Uterine smooth muscle cell (primary cell): ENCODE results near the gene PIK3AP1. TPM values are rescaled to one million over a fixed set of nuclear protein-coding genes. Genes with fewer than 3 reads are reported as not detected.

ENCODE experiments used
- total RNA-seq: library from RNA; depleted of rRNA; stranded (reverse); fragments of >200 nt; gene quantifications from 2 replicates; pipeline ENCODE4 v1.2.3, GENCODE V29; 2014

PIK3AP1 gene, protein sequence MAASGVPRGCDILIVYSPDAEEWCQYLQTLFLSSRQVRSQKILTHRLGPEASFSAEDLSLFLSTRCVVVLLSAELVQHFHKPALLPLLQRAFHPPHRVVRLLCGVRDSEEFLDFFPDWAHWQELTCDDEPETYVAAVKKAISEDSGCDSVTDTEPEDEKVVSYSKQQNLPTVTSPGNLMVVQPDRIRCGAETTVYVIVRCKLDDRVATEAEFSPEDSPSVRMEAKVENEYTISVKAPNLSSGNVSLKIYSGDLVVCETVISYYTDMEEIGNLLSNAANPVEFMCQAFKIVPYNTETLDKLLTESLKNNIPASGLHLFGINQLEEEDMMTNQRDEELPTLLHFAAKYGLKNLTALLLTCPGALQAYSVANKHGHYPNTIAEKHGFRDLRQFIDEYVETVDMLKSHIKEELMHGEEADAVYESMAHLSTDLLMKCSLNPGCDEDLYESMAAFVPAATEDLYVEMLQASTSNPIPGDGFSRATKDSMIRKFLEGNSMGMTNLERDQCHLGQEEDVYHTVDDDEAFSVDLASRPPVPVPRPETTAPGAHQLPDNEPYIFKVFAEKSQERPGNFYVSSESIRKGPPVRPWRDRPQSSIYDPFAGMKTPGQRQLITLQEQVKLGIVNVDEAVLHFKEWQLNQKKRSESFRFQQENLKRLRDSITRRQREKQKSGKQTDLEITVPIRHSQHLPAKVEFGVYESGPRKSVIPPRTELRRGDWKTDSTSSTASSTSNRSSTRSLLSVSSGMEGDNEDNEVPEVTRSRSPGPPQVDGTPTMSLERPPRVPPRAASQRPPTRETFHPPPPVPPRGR
- under 0.01 and 0.12 TPM in 2 replicates for total RNA-seq

DNA sequence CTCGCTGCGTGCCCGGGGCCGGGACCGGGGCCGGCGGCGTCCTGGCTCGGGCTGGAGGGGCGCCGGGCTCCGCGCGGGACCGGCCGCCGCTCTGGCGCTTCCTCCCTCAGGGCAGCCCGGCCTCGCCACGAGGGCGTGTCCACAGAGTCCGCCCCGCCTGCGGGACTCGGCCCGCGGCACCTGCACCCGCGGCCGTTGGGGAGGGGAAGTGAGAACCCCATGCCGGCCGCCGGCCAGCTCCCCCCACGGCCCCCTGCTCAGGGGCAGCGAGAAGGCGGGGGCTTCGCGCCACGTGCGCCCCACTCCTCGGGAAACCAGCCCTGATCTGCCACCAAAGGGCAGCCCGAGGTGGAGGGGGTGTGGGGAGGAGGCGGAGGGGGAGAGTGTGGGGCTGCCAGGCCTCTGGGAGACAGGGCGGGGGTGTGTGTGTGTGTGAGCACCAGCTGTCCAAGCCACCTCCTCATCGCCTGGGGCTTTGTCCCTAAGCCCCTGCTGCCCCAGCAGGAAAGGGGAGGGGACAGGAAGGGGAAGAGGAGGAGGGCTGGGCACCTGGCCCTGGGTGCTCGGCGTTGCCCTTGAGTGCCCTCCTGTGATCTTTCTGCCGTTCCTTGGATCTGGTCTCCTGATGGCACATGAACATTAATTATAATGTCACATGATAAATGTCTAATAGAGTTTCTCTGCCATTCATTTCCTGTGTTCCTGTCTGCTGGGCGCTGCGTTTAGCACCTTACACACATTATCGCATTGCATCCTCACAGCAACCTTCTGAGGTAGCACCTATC is at the start of gene PIK3AP1:
Gene PIK3AP1, minus strand, starts transcription at position 93 of the 785 bp plus-strand sequence. CDS start 120 bp downstream, outside the sequence.

DNA sequence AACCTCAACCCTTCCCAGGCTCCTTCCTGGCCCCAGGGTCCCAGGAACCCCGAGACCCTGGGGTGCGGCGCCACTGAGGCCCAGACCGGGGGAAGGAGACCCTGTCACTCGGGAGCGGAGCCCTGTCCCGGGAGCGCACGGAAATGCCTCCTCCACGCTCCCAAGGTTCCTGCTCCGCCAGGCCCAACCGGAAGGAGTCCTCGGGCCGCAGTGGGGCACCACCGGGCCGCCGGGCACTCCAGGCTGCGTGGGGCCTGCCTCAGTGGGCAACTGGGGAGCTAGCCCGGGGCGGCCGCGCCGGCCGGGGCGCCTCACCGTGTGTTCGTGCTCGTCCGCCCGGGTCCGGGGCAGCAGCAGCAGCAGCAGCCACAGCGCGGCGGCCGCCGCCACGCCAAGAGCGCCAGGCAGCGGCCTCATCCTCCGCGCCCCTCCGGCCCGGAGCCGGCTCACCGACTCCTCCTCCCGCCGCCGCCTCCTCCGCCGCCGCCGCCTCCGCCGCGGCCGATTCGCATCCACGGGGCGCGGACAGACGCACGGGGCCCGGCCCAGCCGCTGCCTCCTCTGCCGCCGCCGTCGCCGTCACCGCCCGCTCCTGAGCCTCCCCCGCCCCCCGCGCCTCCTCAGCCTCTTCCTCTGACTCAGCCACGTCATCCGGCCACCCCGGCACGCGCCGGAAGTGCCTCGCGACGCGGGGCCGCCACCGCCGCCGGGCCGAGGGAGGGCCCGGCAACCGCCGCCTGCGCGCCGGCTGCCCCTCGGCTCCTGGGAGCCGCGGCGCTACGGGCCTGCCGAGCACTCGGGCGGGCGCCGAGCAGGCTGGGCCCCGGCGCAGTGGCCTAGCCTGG is 133.7 kb downstream of the PIK3AP1 start, which contains the start of gene TM9SF3:
Gene TM9SF3, minus strand, starts transcription at position 594 of the 845 bp plus-strand sequence. Its CDS starts 177 bp downstream, at position 417.

Other genes starting within 250 kb of the PIK3AP1 start
- gene TLL2, start 206.6 kb downstream of the PIK3AP1 start, total RNA-seq, result 0.12 and 0.22 TPM in 2 replicates
- gene TM9SF3, start 133.5 kb downstream of the PIK3AP1 start, total RNA-seq, result 142 and 161 TPM in 2 replicates
- gene LCOR, start 111.8 kb upstream of the PIK3AP1 start, total RNA-seq, result 20.4 and 37.5 TPM in 2 replicates